Muscle of back (tissue), 10 donors: ENCODE results near the gene LRRC15. TPM values are rescaled to one million over a fixed set of nuclear protein-coding genes. Genes with fewer than 3 reads are reported as not detected.

Source experiments
- polyA plus RNA-seq, 10 donors: library from polyadenylated mRNA; unstranded; fragments of 120-200 nt; gene quantifications; one replicate each; pipeline ENCODE4 v1.2.1, GENCODE V29; 2013; ENCODE audit not compliant: insufficient read length in 10 of 10

Gene LRRC15
- polyA plus RNA-seq, 10 donors = 0.03 to 1.7 (median 0.75) TPM

Other genes starting within 250 kb of the LRRC15 start
- 10 to 100 TPM; 17.2 to 37.7 (median 27.2) TPM for gene HES1, start 233.6 kb downstream of the LRRC15 start, polyA plus RNA-seq
- under 1 TPM in 5 of 10 donors, not detected in 5; 0.07 to 0.16 (median 0.09) TPM for gene CPN2, start 18.4 kb downstream of the LRRC15 start, polyA plus RNA-seq
- under 1 TPM; 0.16 to 0.57 (median 0.25) TPM for gene GP5, start 29.5 kb upstream of the LRRC15 start, polyA plus RNA-seq
- 10 to 100 TPM; 20.6 to 35.8 (median 28.6) TPM for gene ATP13A3, start 117.3 kb upstream of the LRRC15 start, polyA plus RNA-seq